IPS-11a (cell line): ENCODE results near the gene MIER2.

Experiments
- H3K4me3 ChIP-seq: one replicate; pipeline ENCODE4 v1.5.1; 2013; ENCODE audit warnings: low read depth, low read length, control low read depth

The MIER2 gene

DNA sequence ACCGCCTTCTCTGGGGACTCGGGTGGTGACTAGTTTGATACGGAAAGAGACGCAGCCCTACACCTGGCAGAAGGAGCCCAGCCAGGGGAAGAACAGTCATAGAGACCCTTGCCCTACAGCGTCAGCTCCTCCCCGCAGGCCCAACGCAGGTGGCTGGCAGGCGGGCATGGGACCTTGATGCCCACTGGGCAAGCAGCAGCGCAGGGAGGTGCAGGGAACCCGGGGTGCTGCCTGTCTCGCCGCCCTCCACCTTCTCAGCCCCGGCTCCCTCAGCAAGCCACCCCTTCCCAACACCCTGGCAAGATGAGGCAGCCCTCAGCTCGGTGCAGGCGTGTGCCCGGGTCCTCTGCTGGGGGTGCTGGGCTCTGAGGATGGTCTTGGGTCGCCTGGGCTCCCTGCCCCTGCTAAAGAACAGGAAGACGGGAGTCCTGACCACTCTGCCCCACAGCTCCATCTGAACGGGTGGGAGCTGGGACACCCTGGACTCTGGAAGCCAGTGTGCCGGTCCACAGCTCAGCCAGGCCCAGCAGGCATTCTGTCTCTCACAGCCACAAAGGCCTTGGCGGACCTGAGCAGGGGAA, 9.0 kb downstream of the MIER2 start:
- H3K4me3 ChIP-seq = no peak overlapping the region

DNA sequence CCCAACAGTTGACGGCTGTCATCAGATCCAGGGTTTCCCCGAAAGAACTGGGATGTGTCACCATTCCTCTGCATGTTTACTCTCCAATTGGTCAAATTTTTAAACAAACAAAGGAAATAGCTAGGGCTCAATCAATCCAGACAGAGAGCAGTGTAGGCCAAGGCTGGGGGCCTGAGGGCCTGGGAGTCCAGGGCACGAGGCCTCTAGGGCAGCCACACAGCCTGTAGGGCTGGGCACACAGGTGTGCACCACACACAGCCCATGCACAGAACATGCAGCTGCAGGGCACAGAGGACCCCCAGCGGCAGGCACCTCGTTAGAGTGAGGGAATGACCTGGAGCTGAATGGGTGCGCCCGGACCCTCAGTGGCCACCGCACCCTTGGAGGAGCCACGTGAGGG, 9.5 kb downstream of the MIER2 start:
- H3K4me3 ChIP-seq = no peak overlapping the region

DNA sequence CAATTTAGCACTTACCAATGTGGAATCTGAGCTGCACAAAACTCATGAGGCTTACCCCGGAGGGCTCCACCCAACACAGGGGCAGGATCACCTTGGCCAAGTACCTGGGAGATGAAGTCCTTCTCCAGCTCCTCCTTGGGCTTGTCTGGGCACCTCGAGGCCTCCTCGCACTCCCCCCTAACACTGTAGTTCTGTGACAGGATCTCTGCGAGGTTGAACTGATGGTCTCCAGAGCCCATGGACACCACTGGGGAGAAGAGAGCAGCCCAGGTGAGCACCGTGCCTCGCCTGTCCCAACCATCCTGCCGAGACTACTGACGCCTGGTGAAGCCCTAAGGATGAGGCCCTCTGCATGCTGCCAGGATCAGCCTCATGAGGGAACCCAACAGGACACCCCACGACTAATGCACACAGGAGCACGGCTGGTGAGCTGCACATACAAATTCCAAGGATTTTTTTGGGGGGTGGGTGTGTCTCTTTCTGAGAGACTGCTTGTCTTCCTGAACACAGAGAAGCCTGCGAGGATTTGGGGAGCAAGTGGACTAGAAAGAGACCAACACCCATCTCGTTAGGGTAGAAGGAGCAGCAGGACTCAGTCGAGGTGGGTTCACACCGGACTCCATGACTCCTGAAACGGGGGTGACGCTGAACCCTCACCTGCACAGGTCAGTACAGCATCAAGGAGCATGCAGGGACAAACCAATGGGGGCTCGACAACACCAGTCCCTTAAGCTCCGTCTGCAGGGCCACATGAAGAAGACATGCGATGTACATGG, 10.1 kb downstream of the MIER2 start:
- H3K4me3 ChIP-seq = no peak overlapping the region

DNA sequence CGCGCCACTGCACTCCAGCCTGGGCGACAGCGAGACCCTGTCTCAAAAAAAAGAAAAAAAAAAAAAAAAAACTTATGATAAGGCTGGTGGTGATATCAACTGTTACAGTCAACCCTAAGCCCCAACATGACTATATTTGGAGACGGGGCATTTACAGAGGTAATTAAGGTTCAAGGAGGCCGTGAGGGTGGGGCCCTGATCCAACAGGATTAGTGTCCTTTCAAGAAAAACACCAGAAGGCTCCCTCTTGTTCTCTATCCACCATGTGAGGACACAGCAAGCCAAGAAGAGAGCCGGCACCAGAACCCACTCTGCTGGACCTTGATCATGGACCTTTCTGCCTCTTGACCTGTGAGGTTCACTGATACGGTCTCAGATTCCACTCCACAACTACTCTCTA, 14.1 kb downstream of the MIER2 start:
- no peak overlapping the region for H3K4me3 ChIP-seq

DNA sequence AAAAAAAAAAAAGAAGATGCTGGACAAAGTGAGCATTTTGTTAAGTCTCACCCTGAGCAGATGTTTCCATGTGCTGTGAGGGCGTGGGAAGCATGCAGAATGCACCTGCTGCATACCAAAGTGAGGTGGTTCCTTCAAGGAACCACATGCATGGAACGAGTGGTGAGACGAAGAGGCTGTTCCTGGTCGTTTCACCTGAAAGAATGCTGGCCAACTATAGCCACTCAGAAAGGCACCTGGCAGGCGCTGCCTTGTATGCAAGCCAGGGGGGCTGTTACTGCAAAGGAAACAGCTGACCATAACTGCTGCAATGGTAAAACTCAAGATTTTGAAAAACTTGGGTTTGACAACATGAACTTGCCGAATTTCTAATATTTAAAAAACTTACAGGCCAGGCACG, 14.7 kb downstream of the MIER2 start:
- no peak overlapping the region for H3K4me3 ChIP-seq

DNA sequence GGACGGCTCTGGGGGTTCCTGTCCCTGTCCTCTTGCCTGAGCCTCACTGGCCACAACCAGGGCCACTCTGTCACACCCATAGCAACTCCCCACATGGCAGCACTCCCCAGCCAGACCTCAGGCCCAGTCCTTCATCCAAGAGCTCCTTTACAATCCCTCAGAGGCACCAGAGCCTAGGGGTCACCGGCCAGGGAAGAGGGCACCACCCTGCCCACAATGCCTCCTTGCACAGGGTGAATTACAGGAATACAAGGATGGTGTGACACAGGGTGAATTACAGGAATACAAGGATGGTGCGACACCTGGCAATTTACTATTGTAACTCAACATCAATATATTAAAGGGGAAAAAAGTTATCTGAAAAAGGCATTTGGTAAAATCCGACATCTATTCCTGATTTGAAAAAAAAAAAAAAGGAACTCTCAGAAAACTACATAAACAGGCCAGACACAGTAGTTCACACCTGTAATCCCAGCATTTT, 16.5 kb downstream of the MIER2 start:
- H3K4me3 ChIP-seq = no peak overlapping the region

DNA sequence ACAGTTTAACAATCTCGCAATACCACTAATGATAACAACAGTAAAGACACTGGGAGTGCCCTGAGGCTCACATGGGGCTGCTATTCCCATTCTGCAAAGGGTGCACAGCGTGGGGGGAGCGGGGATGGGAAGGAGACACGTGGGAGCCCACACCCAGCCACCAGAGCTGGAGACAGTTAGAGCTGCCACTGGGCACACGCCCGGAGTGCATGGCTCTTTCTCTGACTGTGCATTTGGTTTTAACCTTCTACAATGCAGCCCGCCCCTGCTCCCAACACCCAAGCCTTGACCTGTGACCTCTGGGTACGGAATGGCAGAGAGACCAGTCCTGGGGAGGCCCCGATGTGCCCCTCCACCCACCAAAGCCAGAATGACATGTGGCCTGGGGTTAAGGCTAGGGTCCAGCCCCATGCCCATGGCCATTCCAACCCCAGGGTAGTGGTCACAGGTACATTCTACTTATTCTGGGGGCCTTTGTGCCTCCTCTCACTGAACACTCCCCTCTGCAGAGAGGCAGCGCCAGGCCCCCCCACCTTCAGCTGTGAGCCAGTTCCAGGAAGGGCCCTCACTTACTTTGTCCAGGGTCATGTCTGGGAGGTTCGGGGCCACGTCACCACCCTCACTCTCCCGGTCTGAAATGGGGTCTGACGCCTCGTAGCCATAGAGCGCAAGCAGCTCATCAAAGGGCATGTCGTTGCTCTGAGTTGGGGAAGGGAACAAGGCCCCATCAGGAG, 17.1 kb downstream of the MIER2 start:
- no peak overlapping the region for H3K4me3 ChIP-seq

DNA sequence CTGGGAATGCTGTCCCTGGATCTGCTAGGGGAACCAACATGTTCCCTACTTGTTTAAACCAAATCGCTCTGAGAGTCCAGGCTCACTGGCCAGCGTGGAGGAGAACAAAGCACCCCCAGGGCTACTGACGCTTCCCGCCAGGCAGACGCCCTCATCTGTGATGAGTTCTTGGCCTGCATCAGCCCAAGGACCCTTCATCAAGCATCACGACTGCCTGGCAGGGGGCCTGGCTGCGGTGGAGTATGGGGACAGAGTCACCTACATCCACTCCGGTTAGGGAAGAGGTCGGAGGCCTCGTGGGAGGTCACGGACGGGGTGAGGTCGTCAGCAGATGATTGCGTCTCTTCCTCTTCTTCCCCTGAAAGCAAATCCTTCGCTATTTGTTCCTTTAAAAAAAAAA, 17.7 kb downstream of the MIER2 start:
- no peak overlapping the region for H3K4me3 ChIP-seq

DNA sequence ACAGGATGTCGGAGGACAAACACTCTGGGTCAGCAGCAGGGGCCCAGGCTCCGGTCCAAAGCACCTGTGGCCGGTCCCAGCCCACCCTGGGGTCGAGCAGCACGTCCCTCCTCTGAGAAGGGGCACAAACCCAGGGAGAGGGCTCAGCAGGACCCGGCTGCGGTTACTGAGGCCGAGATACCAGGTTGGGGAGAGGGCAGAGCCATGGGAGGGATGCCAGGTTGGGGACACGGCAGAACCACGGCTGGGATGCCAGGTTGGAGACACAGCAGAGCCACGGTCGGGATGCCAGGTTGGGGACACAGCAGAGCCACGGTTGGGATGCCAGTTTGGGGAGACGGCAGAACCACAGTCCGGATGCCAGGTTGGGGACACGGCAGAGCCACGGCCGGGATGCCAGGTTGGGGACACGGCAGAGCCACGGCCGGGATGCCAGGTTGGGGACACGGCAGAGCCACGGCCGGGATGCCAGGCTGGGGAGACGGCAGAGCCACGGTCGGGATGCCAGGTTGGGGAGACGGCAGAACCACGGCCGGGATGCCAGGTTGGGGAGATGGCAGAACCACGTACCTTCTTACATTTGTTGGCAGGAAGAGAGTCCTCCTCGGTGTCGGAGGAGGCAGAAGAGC, 18.5 kb downstream of the MIER2 start:
- H3K4me3 ChIP-seq = no peak overlapping the region

DNA sequence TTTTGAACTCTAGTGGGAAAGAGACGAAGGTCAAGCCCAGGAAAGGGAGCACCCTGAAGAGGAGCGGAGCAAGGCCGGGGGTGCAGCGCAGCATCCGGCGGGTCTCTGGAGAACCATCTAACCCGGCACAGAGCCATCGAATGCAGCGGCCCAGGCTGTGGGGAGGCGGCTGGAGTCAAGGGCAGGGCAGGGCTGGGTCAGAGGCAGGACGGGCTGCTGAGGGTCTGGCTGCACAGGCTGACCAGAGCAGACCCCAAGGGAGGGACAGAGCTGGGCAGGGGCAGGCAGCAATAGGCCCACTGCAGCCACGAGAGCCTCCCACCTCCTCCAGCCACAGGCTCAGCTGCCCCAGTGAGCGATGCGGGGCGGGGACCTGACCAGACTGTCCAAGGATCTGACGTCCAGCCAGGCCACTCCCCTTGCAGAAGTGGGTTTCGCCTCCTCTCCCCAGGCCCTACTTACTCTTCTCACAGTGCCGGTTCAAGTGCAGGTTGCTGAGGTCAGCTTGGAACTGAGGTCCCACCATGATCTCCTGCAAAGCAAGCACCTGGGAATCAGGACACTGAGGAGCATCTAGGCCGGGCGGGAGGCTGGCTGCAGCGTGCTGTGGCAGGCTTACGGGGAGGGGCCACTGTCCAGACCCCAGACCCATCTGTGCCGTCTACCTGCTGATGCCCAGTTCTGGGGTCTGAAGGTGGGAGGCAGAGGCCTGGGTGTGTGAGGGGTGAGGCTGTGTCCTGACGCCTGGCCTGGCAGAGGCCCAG, 19.2 kb downstream of the MIER2 start:
- no peak overlapping the region for H3K4me3 ChIP-seq

DNA sequence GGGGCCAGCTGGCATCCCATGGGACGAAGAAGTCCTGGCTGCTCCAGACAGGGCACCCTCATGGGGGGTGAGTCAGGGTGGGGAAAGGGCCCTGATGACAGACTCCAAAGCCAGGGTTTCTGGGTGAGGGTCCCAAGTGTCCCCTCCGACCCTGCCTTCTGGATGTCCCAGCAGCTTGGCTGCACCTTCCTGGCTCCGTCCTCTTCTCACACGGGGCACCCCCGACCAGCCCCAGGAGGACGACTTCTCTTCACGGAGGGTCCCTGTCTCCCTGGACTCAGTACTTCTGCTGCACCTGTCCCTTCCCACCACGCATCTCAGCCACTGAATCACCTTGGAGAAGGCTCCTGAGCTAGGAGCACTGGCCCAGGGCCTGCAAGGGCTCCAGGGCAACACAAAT, 19.9 kb downstream of the MIER2 start:
- no peak overlapping the region for H3K4me3 ChIP-seq

DNA sequence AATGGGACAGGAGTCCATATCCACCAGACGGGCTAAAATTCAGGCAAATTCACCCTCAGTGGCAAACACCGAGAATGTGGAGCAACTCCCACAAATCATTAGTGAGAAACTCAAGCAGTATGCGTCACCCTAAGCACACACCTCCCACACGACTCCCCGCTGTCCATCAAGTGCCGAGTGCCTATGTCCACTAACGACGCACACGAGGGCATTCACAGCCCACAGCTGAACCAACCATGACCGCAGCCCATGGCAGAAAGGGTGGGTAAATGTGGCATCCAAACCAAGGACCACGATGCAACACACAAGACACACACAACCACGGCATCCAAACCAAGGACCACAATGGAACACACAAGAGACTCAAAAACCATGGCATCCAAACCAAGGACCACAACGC, 22.0 kb downstream of the MIER2 start:
- H3K4me3 ChIP-seq = no peak overlapping the region

DNA sequence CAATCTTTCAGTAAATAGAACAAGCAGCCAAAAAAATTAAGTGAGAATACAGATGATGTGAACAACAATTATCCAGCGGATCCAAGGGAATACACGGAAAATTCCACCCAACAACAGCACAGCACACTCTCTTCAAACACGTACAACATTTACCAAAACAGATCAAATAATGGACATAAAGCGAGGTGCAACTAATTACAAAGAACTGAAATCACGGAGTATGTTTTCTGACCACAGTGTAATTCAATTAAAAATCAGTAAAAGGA, 26.2 kb downstream of the MIER2 start:
- no peak overlapping the region for H3K4me3 ChIP-seq

DNA sequence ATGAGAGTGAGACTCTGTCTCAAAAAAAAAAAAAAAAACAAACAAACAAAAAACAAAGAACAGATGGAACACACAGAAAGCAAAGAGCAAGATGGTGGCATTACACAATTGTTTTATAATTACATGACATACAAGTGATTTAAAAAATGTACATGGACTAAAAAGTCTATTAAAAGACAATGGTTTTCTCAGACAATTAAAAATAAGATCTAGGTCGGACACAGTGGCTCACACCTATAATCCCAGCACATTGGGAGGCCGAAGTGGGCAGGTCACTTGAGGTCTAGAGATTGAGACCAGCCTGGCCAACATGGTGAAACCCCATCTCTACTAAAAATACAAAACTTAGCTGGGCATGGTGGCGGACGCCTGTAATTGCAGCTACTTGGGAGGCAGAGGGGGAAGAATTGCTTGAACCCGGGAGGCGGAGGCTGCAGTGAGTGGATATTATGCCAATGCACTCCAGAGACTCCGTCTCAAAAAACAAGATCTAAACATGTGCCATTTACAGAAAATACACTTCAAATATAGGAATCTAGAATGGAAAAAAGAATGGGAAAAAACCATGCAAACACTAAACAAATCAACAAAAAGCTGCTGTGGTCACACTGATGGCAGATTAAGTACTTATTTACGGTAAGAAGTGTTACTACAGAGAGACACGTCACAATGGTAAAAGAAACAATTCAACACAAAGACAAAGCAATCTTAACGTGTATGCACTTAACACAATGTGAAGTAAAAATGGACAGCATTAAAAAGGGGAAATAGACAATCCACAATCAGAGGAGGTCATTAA, 26.7 kb downstream of the MIER2 start:
- no peak overlapping the region for H3K4me3 ChIP-seq

DNA sequence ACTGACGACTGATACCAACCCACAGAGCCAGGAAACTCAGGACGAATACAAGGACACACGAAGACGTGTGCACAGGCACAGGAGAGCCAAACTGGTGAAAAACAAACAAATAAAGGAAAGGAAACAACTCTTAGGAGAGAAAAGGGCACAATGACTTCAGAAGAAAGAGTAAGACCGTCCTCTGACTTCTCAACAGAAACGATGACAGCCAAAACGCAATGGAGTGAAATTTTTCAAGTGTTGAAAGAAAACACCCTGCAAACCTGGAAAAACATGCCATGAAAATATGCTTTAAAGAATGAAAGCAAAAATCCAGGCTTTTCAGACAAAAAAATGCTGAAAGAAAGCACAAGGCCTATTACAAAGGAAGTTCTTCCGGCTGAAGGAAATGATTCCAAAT, 28.8 kb downstream of the MIER2 start:
- no peak overlapping the region for H3K4me3 ChIP-seq

DNA sequence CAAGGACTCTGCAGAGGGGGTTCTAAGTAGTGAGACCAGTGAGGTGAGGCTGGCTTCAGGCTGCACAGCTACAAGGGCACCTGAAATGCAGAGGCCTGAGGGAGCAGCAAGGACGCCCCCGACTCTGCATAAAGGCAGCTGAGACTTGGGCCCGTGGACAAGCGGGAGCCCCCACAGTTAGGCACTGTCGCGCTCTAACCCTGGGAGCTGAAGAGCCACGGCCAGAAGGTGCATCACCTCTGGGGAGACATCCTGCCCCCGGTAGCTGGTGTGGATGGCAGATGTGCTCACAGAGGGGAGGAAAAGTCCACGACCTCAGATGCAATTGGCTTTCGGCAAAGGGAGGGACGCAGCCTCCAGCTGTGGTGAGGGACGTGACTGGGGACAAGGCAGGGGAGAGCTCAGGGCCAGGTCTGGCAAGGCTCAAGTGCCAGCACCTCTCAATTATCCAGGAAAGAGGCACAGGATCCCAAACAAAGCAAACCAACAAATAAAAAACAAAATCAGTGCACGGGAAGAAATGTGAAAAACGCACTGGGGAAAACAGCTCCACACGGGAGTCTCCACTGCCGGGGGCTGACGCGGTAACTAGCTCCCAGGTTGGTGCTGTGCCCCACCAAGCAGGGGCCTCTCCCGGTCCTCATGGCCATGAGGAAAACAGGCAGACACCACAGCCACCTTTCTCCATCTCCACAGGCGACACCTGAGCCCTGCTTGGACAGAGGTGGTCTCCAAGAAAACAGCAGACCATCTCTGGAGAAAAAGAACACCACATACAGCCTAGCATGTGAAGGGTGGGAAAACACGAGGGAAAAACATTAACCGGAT, 30.4 kb downstream of the MIER2 start:
- H3K4me3 ChIP-seq = no peak overlapping the region

DNA sequence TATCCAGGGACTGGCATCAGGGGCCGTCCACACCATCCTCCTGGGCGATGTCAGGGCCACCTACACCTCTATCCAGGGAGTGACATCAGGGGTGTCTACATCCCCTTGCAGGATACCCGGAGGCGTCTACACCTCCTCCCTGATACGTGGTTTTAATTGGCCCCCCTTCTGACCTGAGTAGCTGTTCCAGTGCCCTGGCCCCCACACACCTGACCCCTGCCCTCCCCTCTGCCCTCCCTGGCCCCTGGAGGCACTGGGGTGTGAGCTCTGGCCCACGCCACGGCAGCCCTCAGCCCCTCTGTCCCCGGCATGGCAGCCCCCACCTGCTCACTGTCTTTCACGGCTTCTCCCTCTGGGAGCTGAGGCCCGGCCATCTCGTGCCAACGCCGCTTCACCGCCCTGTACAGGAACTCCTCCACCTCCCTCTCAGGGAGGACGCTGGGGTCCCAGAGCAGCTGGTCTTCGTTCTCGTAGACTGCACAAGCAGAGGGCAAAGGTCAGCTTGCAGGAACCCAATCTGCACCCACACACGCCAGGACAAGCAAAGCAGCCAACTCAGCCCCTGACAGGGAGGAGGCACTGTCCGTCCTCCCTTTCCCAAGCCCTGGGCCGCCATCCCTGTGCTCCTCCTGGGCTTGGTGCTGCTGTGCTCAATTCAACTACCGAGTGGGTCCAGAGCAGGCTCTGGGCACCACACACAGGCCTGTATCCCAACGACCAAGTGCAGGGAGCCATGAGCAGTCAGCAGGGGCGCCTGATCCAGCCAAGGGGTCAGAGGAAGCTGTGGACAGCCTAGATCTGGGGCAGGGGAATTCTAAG, 31.2 kb downstream of the MIER2 start:
- H3K4me3 ChIP-seq = no peak overlapping the region

DNA sequence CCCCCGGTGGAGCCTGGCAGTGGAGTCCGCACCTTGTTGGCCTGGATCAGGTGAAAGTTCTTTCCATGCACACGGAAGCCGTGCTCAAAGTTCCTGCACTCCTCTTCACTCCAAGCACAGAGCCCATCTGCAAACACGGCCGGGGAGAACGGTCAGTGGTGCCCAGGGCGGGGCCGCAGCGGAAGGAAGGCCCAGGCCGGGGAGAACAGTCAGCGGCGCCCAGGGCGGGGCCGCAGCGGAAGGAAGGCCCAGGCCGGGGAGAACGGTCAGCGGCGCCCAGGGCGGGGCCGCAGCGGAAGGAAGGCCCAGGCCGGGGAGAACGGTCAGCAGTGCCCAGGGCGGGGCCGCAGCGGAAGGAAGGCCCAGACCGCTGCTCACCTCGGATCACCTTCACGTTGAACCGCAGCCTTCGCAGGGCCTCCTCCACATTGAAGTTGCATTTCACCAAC, 32.8 kb downstream of the MIER2 start:
- H3K4me3 ChIP-seq = no peak overlapping the region
